ENCODE results near the gene F13A1.

GRCh38 chr6:6282716-6283115 is 37.7 kb downstream of the F13A1 start:
- no peak for TF ChIP-seq POLR2AphosphoS5 (IDR thresholded peaks at IDR 0.05; ENCODE audit: low read depth)
- TF ChIP-seq, protein P1, sequence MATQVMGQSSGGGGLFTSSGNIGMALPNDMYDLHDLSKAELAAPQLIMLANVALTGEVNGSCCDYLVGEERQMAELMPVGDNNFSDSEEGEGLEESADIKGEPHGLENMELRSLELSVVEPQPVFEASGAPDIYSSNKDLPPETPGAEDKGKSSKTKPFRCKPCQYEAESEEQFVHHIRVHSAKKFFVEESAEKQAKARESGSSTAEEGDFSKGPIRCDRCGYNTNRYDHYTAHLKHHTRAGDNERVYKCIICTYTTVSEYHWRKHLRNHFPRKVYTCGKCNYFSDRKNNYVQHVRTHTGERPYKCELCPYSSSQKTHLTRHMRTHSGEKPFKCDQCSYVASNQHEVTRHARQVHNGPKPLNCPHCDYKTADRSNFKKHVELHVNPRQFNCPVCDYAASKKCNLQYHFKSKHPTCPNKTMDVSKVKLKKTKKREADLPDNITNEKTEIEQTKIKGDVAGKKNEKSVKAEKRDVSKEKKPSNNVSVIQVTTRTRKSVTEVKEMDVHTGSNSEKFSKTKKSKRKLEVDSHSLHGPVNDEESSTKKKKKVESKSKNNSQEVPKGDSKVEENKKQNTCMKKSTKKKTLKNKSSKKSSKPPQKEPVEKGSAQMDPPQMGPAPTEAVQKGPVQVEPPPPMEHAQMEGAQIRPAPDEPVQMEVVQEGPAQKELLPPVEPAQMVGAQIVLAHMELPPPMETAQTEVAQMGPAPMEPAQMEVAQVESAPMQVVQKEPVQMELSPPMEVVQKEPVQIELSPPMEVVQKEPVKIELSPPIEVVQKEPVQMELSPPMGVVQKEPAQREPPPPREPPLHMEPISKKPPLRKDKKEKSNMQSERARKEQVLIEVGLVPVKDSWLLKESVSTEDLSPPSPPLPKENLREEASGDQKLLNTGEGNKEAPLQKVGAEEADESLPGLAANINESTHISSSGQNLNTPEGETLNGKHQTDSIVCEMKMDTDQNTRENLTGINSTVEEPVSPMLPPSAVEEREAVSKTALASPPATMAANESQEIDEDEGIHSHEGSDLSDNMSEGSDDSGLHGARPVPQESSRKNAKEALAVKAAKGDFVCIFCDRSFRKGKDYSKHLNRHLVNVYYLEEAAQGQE (IDR thresholded peaks at IDR 0.05; ENCODE audit: insufficient replicate concordance, low read depth): no peak
- TF ChIP-seq, protein P2, sequence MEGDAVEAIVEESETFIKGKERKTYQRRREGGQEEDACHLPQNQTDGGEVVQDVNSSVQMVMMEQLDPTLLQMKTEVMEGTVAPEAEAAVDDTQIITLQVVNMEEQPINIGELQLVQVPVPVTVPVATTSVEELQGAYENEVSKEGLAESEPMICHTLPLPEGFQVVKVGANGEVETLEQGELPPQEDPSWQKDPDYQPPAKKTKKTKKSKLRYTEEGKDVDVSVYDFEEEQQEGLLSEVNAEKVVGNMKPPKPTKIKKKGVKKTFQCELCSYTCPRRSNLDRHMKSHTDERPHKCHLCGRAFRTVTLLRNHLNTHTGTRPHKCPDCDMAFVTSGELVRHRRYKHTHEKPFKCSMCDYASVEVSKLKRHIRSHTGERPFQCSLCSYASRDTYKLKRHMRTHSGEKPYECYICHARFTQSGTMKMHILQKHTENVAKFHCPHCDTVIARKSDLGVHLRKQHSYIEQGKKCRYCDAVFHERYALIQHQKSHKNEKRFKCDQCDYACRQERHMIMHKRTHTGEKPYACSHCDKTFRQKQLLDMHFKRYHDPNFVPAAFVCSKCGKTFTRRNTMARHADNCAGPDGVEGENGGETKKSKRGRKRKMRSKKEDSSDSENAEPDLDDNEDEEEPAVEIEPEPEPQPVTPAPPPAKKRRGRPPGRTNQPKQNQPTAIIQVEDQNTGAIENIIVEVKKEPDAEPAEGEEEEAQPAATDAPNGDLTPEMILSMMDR (IDR thresholded peaks at IDR 0.05; ENCODE audit: insufficient read depth, low read length): no peak
